Ascending aorta (tissue), 2 donors: ENCODE data around the gene SFRP5. TPM values are rescaled to one million over a fixed set of nuclear protein-coding genes. Genes with fewer than 3 reads are reported as not detected.
A peak's percentile ranks its signal among the peaks of the same experiment; 100 is the strongest.

ENCODE experiments used
- DNase-seq, 2 donors: peaks; one replicate each; pipeline ENCODE4 v3.0.0-alpha.2; 2019; ENCODE audit warnings: low spot score in 2 of 2
- H3K27ac ChIP-seq, 2 donors: fragments of 200-600 bp; sonication (generic); one replicate each; pipeline ENCODE4 v1.5.1; 2016 to 2017; ENCODE audit warnings: mild to moderate bottlenecking in 1 of 2
- H3K27me3 ChIP-seq: fragments of 200-600 bp; sonication (generic); one replicate; pipeline ENCODE4 v1.5.1; 2017
- H3K36me3 ChIP-seq, 2 donors: fragments of 200-600 bp; sonication (generic); one replicate each; pipeline ENCODE4 v1.5.1; 2016
- H3K4me1 ChIP-seq, 2 donors: fragments of 200-600 bp; sonication (generic); one replicate each; pipeline ENCODE4 v1.5.1; 2016 to 2017; ENCODE audit warnings: mild to moderate bottlenecking in 1 of 2
- H3K4me3 ChIP-seq, 2 donors: fragments of 200-600 bp; sonication (generic); one replicate each; pipeline ENCODE4 v1.5.1; 2016 to 2017; ENCODE audit warnings: mild to moderate bottlenecking in 1 of 2
- H3K9me3 ChIP-seq, 2 donors: fragments of 200-600 bp; sonication (generic); one replicate each; pipeline ENCODE4 v1.5.1; 2016
- intact Hi-C: fragments of 100-400 bp; cut with DNase I; formaldehyde crosslinking; loops from one replicate; pipeline ENCODE4 v1.15.1; 2023
- total RNA-seq: library from RNA; depleted of rRNA; stranded (reverse); fragments of >200 nt; gene quantifications from one replicate; pipeline ENCODE4 v1.1.0, GENCODE V29; 2016
- TF ChIP-seq, protein P1 (sequence below), 3 experiments: fragments of 200-600 bp in 2 of 3; fragments of 450-650 bp in 1 of 3; sonication (generic) in 2 of 3; IDR thresholded peaks; one replicate each; pipeline ENCODE4 v1.5.1; 2016 to 2019; ENCODE audit warnings: antibody characterized with exemption in 3 of 3, mild to moderate bottlenecking in 1 of 3, moderate library complexity in 1 of 3

SFRP5 gene
- total RNA-seq, 1 donor from 2014 or later = not detected

DNA sequence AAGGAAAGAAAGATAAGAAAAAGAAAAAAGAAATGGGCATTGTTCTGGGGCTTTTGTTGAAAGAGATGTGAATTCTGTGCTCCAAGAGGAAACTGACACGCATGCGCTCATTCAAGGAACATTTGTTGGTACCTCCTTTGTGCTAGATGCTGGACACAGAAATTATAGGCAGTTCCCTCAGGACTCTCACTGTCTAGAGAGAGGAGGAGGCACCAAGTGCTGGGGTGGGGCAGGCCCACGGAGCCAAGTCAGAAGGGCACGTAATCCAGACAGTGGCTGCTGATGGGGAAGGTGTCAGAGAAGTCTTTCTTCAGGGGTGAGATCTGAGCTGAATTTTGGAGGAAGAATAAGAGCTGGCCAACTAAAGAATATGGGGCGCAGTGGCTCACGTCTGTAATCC lies 37.8 kb downstream of the SFRP5 start:
- H3K27me3 ChIP-seq = no peaks in the 10 kb centered on the region
- no peak overlapping the region for H3K27ac ChIP-seq
- H3K4me1 ChIP-seq = peaks cover 5 to 15% of the 10 kb centered on the region in 2 donors
- no peak overlapping the region for H3K4me3 ChIP-seq
- TF ChIP-seq, protein P1, sequence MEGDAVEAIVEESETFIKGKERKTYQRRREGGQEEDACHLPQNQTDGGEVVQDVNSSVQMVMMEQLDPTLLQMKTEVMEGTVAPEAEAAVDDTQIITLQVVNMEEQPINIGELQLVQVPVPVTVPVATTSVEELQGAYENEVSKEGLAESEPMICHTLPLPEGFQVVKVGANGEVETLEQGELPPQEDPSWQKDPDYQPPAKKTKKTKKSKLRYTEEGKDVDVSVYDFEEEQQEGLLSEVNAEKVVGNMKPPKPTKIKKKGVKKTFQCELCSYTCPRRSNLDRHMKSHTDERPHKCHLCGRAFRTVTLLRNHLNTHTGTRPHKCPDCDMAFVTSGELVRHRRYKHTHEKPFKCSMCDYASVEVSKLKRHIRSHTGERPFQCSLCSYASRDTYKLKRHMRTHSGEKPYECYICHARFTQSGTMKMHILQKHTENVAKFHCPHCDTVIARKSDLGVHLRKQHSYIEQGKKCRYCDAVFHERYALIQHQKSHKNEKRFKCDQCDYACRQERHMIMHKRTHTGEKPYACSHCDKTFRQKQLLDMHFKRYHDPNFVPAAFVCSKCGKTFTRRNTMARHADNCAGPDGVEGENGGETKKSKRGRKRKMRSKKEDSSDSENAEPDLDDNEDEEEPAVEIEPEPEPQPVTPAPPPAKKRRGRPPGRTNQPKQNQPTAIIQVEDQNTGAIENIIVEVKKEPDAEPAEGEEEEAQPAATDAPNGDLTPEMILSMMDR (IDR thresholded peaks at IDR 0.05) = no peak
- H3K9me3 ChIP-seq = no peaks in the 10 kb centered on the region
- no peak for DNase-seq
- no peaks in the 10 kb centered on the region for H3K36me3 ChIP-seq
- intact Hi-C loops = loop anchor here (10.0 kb wide), 1 partner anchor 309 kb away; the partner anchor contains the start of gene PGAM1

- Histone ChIP-seq H3K4me1 (peaks cover 5 to 9% of the 10 kb centered on the region in 2 donors), H3K9me3 (no peaks in the 10 kb centered on the region), H3K27me3 (no peaks in the 10 kb centered on the region), H3K36me3 (no peaks in the 10 kb centered on the region), H3K4me3 (no peak overlapping the region), H3K27ac (no peak overlapping the region)
- TF ChIP-seq, protein P1 (IDR thresholded peaks at IDR 0.05) = no peak
- intact Hi-C loops = loop anchor here (10.0 kb wide), 1 partner anchor 308 kb away; the partner anchor contains the start of gene PGAM1
- no peak for DNase-seq
These were observed 38.5 kb downstream of the SFRP5 start for GRCh38 chr10:97733256-97733655.

GRCh38 chr10:97732052-97732359 lies 39.8 kb downstream of the SFRP5 start:
- no peaks in the 10 kb centered on the region for H3K27me3 ChIP-seq
- peaks cover 2 to 7% of the 10 kb centered on the region in 2 donors for H3K4me1 ChIP-seq
- intact Hi-C loops = loop anchor here (10.0 kb wide), 1 partner anchor 307 kb away; the partner anchor contains the start of gene PGAM1
- TF ChIP-seq, protein P1 (IDR thresholded peaks at IDR 0.05) = no peak
- no peaks in the 10 kb centered on the region for H3K9me3 ChIP-seq
- H3K36me3 ChIP-seq = no peaks in the 10 kb centered on the region
- no peak for DNase-seq
- no peak overlapping the region for H3K27ac ChIP-seq
- H3K4me3 ChIP-seq = no peak overlapping the region

GRCh38 chr10:97731346-97732051 lies 40.3 kb downstream of the SFRP5 start:
- DNase-seq = peak in 1 of 2 donors; percentile 87

GRCh38 chr10:97729014-97729413 lies 42.8 kb downstream of the SFRP5 start:
- Histone ChIP-seq H3K4me3 (no peak overlapping the region), H3K9me3 (no peaks in the 10 kb centered on the region), H3K27ac (no peak overlapping the region), H3K36me3 (no peaks in the 10 kb centered on the region), H3K27me3 (no peaks in the 10 kb centered on the region), H3K4me1 (peaks cover 2 to 16% of the 10 kb centered on the region in 2 donors)
- no peak for DNase-seq
- TF ChIP-seq, protein P1 (IDR thresholded peaks at IDR 0.05) = no peak
- intact Hi-C loops = no loop called here

More at GRCh38 chr10:97731346-97732051, 40.3 kb downstream of the SFRP5 start:
- Histone ChIP-seq H3K9me3 (no peaks in the 10 kb centered on the region), H3K27ac (no peak overlapping the region), H3K36me3 (no peaks in the 10 kb centered on the region), H3K27me3 (no peaks in the 10 kb centered on the region), H3K4me1 (peaks cover 2 to 7% of the 10 kb centered on the region in 2 donors), H3K4me3 (no peak overlapping the region)
- TF ChIP-seq, protein P1 (IDR thresholded peaks at IDR 0.05) = peak; percentile 75 to 81 (median 81)
- intact Hi-C loops = loop anchor here (1.0 to 10.0 kb wide), 4 partner anchors 22 to 307 kb away; partner anchors contain the start of gene PGAM1
